Skeletal muscle tissue (tissue), 4 donors: ENCODE measurements around the gene DRG1. TPM values are rescaled to one million over a fixed set of nuclear protein-coding genes. Genes with fewer than 3 reads are reported as not detected.
A peak's percentile ranks its signal among the peaks of the same experiment; 100 is the strongest.

ENCODE experiments used
- H3K27ac ChIP-seq: one replicate; pipeline ENCODE4 v1.7.0; 2013; ENCODE audit warnings: mild to moderate bottlenecking, low read depth, low read length, inconsistent platforms
- H3K27me3 ChIP-seq, 3 donors: one replicate each; pipeline ENCODE4 v1.7.0; 2013; ENCODE audit warnings: low read length in 3 of 3; ENCODE audit not compliant: control insufficient read depth in 3 of 3, insufficient read depth in 3 of 3
- H3K36me3 ChIP-seq, 3 donors: one replicate each; pipeline ENCODE4 v1.7.0; 2013; ENCODE audit warnings: low read length in 3 of 3; ENCODE audit not compliant: control insufficient read depth in 3 of 3, insufficient read depth in 3 of 3
- H3K4me1 ChIP-seq, 3 donors: one replicate each; pipeline ENCODE4 v1.7.0; 2013; ENCODE audit warnings: low read length in 3 of 3, mild to moderate bottlenecking in 3 of 3; ENCODE audit not compliant: control insufficient read depth in 3 of 3, insufficient read depth in 3 of 3
- H3K4me3 ChIP-seq, 3 donors: one replicate each; pipeline ENCODE4 v1.7.0; 2013; ENCODE audit warnings: low read length in 3 of 3
- H3K9ac ChIP-seq, 3 donors: one replicate each; pipeline ENCODE4 v1.7.0; 2013; ENCODE audit warnings: low read length in 3 of 3, mild to moderate bottlenecking in 3 of 3, moderate library complexity in 2 of 3, low read depth in 1 of 3
- H3K9me3 ChIP-seq, 3 donors: one replicate each; pipeline ENCODE4 v1.7.0; 2013; ENCODE audit warnings: low read length in 3 of 3; ENCODE audit not compliant: control insufficient read depth in 3 of 3
- total RNA-seq: library from RNA; depleted of rRNA; stranded (reverse); fragments of >200 nt; gene quantifications from one replicate; pipeline ENCODE4 v1.2.3, GENCODE V29; 2014
- donor health status: Osteomylitis.

Gene DRG1, protein sequence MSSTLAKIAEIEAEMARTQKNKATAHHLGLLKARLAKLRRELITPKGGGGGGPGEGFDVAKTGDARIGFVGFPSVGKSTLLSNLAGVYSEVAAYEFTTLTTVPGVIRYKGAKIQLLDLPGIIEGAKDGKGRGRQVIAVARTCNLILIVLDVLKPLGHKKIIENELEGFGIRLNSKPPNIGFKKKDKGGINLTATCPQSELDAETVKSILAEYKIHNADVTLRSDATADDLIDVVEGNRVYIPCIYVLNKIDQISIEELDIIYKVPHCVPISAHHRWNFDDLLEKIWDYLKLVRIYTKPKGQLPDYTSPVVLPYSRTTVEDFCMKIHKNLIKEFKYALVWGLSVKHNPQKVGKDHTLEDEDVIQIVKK
- total RNA-seq = 98.1 TPM

DNA sequence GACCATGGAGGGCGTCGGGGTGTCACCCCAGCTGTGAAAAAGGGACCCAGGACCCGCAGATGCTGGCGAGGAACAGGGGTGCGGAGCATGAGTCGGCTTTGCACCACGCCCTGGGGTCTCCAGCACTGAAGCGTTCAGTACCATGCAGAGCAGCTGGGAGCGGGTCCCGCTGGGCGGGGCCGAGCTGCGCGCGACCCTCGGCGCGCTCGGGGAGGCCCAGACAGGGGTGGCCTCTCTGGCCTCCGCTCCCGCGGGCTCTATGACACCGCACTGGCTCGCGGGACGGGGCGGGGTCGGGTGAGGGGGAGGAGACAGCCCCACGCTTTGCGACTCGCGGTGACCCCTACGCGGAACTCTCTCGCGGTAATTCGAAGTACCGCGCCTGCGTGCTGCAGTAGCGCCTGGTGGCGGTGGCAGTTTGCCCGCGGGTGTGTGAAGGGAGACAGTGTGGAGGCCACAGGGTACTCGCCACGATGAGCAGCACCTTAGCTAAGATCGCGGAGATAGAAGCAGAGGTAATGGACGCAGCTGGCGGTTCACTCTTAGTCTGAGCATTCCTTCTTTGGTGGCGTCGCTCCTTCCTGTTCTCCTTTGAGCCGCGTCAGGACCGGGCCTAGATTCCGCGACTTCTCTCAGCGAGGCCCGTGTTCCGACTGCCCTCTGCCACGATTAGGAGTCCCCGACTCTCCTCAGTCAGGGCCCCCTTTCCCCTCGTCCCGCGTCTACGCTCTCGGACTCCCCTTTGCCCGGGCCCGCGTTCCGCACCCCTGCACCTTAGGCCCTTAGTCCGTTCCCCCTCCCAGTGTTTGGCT, at the start of gene DRG1:
Gene DRG1 (plus strand): TSS at position 394 of the 812 bp plus-strand sequence. CDS start 80 bp downstream, at position 474.
- Histone ChIP-seq H3K9ac (peak within 1 kb of the TSS; percentile 92 to 99 (median 99)), H3K27me3 (no peaks in the 10 kb centered on the region), H3K9me3 (no peaks in the 10 kb centered on the region), H3K27ac (peak within 1 kb of the TSS; percentile 83), H3K4me1 (peaks cover 11 to 18% (median 13%) of the 10 kb centered on the region in 3 donors), H3K4me3 (peak within 1 kb of the TSS; percentile 88 to 99 (median 88)), H3K36me3 (peaks cover 13 to 17% (median 13%) of the 10 kb centered on the region in 3 donors)

GRCh38 chr22:31349960-31350359, 49.4 kb upstream of the DRG1 start:
- no peaks in the 10 kb centered on the region for H3K36me3 ChIP-seq
- peaks cover 0 to 9% (median 5%) of the 10 kb centered on the region in 3 donors for H3K27me3 ChIP-seq
- no peak overlapping the region for H3K4me3 ChIP-seq
- H3K9ac ChIP-seq = no peak overlapping the region
- H3K27ac ChIP-seq = no peak overlapping the region
- peaks cover 13 to 15% (median 14%) of the 10 kb centered on the region in 3 donors for H3K4me1 ChIP-seq
- H3K9me3 ChIP-seq = no peaks in the 10 kb centered on the region

- Histone ChIP-seq H3K9ac (no peak overlapping the region), H3K4me3 (no peak overlapping the region), H3K36me3 (no peaks in the 10 kb centered on the region), H3K4me1 (peaks cover 8 to 10% (median 10%) of the 10 kb centered on the region in 3 donors), H3K27me3 (peaks cover 2 to 9% (median 5%) of the 10 kb centered on the region in 3 donors), H3K9me3 (no peaks in the 10 kb centered on the region), H3K27ac (no peak overlapping the region)
Observed at GRCh38 chr22:31350410-31350863, 49.0 kb upstream of the DRG1 start.

GRCh38 chr22:31354515-31354914, 44.9 kb upstream of the DRG1 start:
- H3K36me3 ChIP-seq = no peaks in the 10 kb centered on the region
- peaks cover 2 to 9% (median 5%) of the 10 kb centered on the region in 3 donors for H3K27me3 ChIP-seq
- no peak overlapping the region for H3K4me3 ChIP-seq
- no peaks in the 10 kb centered on the region for H3K4me1 ChIP-seq
- no peak overlapping the region for H3K9ac ChIP-seq
- no peaks in the 10 kb centered on the region for H3K9me3 ChIP-seq
- no peak overlapping the region for H3K27ac ChIP-seq

GRCh38 chr22:31360029-31360428, 39.4 kb upstream of the DRG1 start:
- Histone ChIP-seq H3K36me3 (no peaks in the 10 kb centered on the region), H3K9me3 (no peaks in the 10 kb centered on the region), H3K4me3 (no peak overlapping the region), H3K9ac (peak overlapping the region in 1 of 3 donors; percentile 25), H3K27me3 (peaks cover 0 to 2% (median 0%) of the 10 kb centered on the region in 3 donors), H3K4me1 (no peaks in the 10 kb centered on the region), H3K27ac (no peak overlapping the region)

- H3K9me3 ChIP-seq = no peaks in the 10 kb centered on the region
- H3K9ac ChIP-seq = no peak overlapping the region
- H3K36me3 ChIP-seq = no peaks in the 10 kb centered on the region
- H3K4me1 ChIP-seq = no peaks in the 10 kb centered on the region
- no peak overlapping the region for H3K4me3 ChIP-seq
- H3K27me3 ChIP-seq = no peaks in the 10 kb centered on the region
- no peak overlapping the region for H3K27ac ChIP-seq
Observed at GRCh38 chr22:31361743-31362142, 37.7 kb upstream of the DRG1 start.

DNA sequence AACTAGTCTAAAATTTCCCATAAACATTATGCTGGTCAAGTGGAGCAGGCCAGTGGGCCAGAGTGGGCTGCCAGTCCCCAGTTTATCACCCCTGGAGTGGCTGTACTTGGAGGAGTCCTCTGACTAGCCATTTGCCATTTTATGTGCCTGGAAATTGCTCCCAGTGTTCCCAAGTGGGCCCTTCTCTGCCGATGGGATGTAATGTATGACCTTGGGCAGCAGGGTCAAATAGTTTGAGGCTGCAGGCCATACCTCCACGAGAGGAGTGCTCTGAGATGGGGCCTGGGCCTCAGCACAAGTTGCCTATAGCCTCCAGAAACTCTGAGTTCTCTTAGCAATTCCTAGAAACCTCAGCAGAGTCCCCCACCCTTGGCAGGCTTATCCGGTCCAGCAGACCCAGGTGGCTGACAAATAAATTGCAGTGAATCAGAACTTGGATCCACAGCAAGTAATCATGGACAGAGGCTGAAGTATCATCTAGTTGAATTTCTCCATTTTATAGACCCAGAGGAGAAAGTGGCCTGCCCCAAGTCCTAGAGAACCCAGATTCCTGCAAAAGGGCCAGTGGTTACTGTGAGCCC, 35.4 kb upstream of the DRG1 start:
- Histone ChIP-seq H3K9ac (no peak overlapping the region), H3K4me1 (no peaks in the 10 kb centered on the region), H3K36me3 (no peaks in the 10 kb centered on the region), H3K27me3 (no peaks in the 10 kb centered on the region), H3K9me3 (no peaks in the 10 kb centered on the region), H3K27ac (no peak overlapping the region), H3K4me3 (no peak overlapping the region)

GRCh38 chr22:31367426-31367825, 32.0 kb upstream of the DRG1 start:
- Histone ChIP-seq H3K36me3 (no peaks in the 10 kb centered on the region), H3K27ac (no peak overlapping the region), H3K4me1 (no peaks in the 10 kb centered on the region)

GRCh38 chr22:31377612-31378011, 21.8 kb upstream of the DRG1 start:
- H3K9me3 ChIP-seq = no peaks in the 10 kb centered on the region
- H3K27me3 ChIP-seq = no peaks in the 10 kb centered on the region
- no peak overlapping the region for H3K9ac ChIP-seq
- H3K36me3 ChIP-seq = no peaks in the 10 kb centered on the region
- H3K27ac ChIP-seq = no peak overlapping the region
- no peak overlapping the region for H3K4me3 ChIP-seq
- no peaks in the 10 kb centered on the region for H3K4me1 ChIP-seq

More at GRCh38 chr22:31367426-31367825, 32.0 kb upstream of the DRG1 start:
- Histone ChIP-seq H3K9me3 (no peaks in the 10 kb centered on the region), H3K27me3 (no peaks in the 10 kb centered on the region), H3K4me3 (no peak overlapping the region), H3K9ac (no peak overlapping the region)
